Stimulated activated CD8-positive, alpha-beta memory T cell treated with anti-CD3 and anti-CD28 coated beads, Interleukin-15, amount 100 ng/mL, for 1 hour (primary cell): ENCODE data around the gene TLR8.
"Not testable (repeated sequence)": the region's sequence is repeated elsewhere in the genome, so short reads cannot be mapped to it uniquely, and the experiment has no call there.

ENCODE experiments used
- DNase-seq: peaks from one replicate; pipeline ENCODE4 v3.0.0-alpha.2; 2020; ENCODE audit warnings: low read depth

TLR8 gene

GRCh38 chrX:12898073-12898472 lies 8.3 kb upstream of the TLR8 start:
- no peak for DNase-seq

GRCh38 chrX:12899506-12899905 lies 6.9 kb upstream of the TLR8 start:
- DNase-seq = no peak

- peak; percentile 25 for DNase-seq
Measured at GRCh38 chrX:12901486-12901885, 4.9 kb upstream of the TLR8 start.

- no peak for DNase-seq
Measured at GRCh38 chrX:12903646-12904045, 2.8 kb upstream of the TLR8 start.

GRCh38 chrX:12910423-12911121 lies 4.2 kb downstream of the TLR8 start:
- DNase-seq = no peak

- no peak for DNase-seq
Measured at GRCh38 chrX:12911122-12911470, 4.7 kb downstream of the TLR8 start.

- DNase-seq = no peak
Measured at GRCh38 chrX:12912791-12913482, 6.5 kb downstream of the TLR8 start.

- no peak for DNase-seq
Measured at GRCh38 chrX:12917753-12918152, 11.3 kb downstream of the TLR8 start.

- DNase-seq = no peak
Measured at GRCh38 chrX:12919051-12919450, 12.6 kb downstream of the TLR8 start.

GRCh38 chrX:12919620-12920019 lies 13.2 kb downstream of the TLR8 start:
- DNase-seq = no peak

- DNase-seq = no peak
Measured at GRCh38 chrX:12920990-12921389, 14.6 kb downstream of the TLR8 start.

- no peak for DNase-seq
Measured at GRCh38 chrX:12921886-12922598, 15.6 kb downstream of the TLR8 start.

GRCh38 chrX:12922599-12922919 lies 16.1 kb downstream of the TLR8 start:
- DNase-seq = no peak

- no peak for DNase-seq
Measured at GRCh38 chrX:12929701-12930100, 23.3 kb downstream of the TLR8 start.

- DNase-seq = no peak
Measured at GRCh38 chrX:12930150-12930549, 23.7 kb downstream of the TLR8 start.

GRCh38 chrX:12932244-12932643 lies 25.8 kb downstream of the TLR8 start:
- DNase-seq = no peak

- no peak for DNase-seq
Measured at GRCh38 chrX:12934850-12935249, 28.4 kb downstream of the TLR8 start.

- no peak for DNase-seq
Measured at GRCh38 chrX:12936947-12937346, 30.5 kb downstream of the TLR8 start.

GRCh38 chrX:12940471-12940870 lies 34.1 kb downstream of the TLR8 start:
- DNase-seq = not testable (repeated sequence)

- DNase-seq = not testable (repeated sequence)
Measured at GRCh38 chrX:12943592-12943991, 37.2 kb downstream of the TLR8 start.

GRCh38 chrX:12944452-12944851 lies 38.0 kb downstream of the TLR8 start:
- DNase-seq = not testable (repeated sequence)

- no peak for DNase-seq
Measured at GRCh38 chrX:12945494-12945893, 39.1 kb downstream of the TLR8 start.

- DNase-seq = no peak
Measured at GRCh38 chrX:12946406-12946805, 40.0 kb downstream of the TLR8 start.
